HG02938 (cell line): ENCODE results near the gene AKAP11.

Experiments used
- ATAC-seq: cut with Tn5 transposase; IDR thresholded peaks from one replicate; pipeline ENCODE4 v1.9.1; 2021; ENCODE audit warnings: mild to moderate bottlenecking, moderate library complexity; ENCODE audit not compliant: unreplicated experiment

Gene AKAP11

DNA sequence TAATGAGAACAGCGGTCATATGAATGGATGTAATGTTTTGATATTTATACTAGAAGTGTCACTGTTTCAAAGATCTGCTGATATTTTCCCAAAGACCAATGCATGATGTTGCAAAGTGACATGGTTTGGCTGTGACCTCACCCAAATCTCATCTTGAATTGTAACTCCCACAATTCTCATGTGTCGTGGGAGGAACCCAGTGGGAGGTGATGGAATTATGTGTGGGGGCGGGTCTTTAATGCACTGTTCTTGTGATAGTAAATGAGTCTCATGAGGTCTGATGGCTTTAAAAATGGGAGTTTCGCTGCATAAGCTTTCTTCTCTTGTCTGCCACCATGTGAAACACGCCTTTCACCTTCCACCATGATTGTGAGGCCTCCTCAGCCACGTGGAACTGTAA is 98.3 kb downstream of the AKAP11 start:
- ATAC-seq, result no peak
